Mesodermal cell (in vitro differentiated cells): ENCODE data around the gene BHMT.

Experiments used
- H3K27ac ChIP-seq: 2 replicates; pipeline ENCODE4 v1.7.0; 2013; ENCODE audit warnings: mild to moderate bottlenecking, low read depth, low read length, moderate library complexity; ENCODE audit not compliant: severe bottlenecking
- H3K36me3 ChIP-seq: 2 replicates; pipeline ENCODE4 v1.7.1; 2013; ENCODE audit warnings: mild to moderate bottlenecking, low read length, moderate library complexity; ENCODE audit not compliant: control insufficient read depth, insufficient read depth
- H3K4me1 ChIP-seq: one replicate; pipeline ENCODE4 v1.7.1; 2013; ENCODE audit warnings: mild to moderate bottlenecking, low read length; ENCODE audit not compliant: insufficient read depth, control insufficient read depth, poor library complexity, severe bottlenecking
- H3K4me3 ChIP-seq: 2 replicates; pipeline ENCODE4 v1.7.0; 2013; ENCODE audit warnings: low read length, control low read depth, mild to moderate bottlenecking; ENCODE audit not compliant: insufficient read depth, poor library complexity, severe bottlenecking; ENCODE audit errors: extremely low read depth
- H3K9me3 ChIP-seq: 2 replicates; pipeline ENCODE4 v1.7.1; 2013; ENCODE audit warnings: mild to moderate bottlenecking, low read length, moderate library complexity; ENCODE audit not compliant: control insufficient read depth
- WGBS, 2 experiments: methylation state at CpG; one replicate each; pipeline ENCODE4 v1.1.5; 2013; ENCODE audit warnings: missing lambda C conversion rate in 2 of 2; ENCODE audit not compliant: insufficient coverage in 2 of 2; 5-methylcytosine and 5-hydroxymethylcytosine counted together

BHMT gene

GRCh38 chr5:79086116-79086515, 25.5 kb upstream of the BHMT start:
- Histone ChIP-seq H3K36me3 (no peaks in the 10 kb centered on the region), H3K9me3 (no peaks in the 10 kb centered on the region), H3K4me1 (peaks cover 3% of the 10 kb centered on the region), H3K27ac (no peak overlapping the region), H3K4me3 (no peak overlapping the region)
- 72 to 94% methylated on average over 2 of the region's 2 CpGs for WGBS, 2 experiments

GRCh38 chr5:79088507-79088906, 23.1 kb upstream of the BHMT start:
- Histone ChIP-seq H3K36me3 (no peaks in the 10 kb centered on the region), H3K4me1 (peaks cover 3% of the 10 kb centered on the region), H3K9me3 (no peaks in the 10 kb centered on the region), H3K4me3 (no peak overlapping the region), H3K27ac (no peak overlapping the region)
- 81 to 89% methylated on average over 3 of the region's 4 CpGs for WGBS, 2 experiments

GRCh38 chr5:79091064-79091463, 20.5 kb upstream of the BHMT start:
- H3K4me1 ChIP-seq: peaks cover 2% of the 10 kb centered on the region
- H3K27ac ChIP-seq: no peak overlapping the region
- no peak overlapping the region for H3K4me3 ChIP-seq
- 100% methylated on average over 1 to 2 of the region's 3 CpGs for WGBS, 2 experiments
- no peaks in the 10 kb centered on the region for H3K36me3 ChIP-seq
- no peaks in the 10 kb centered on the region for H3K9me3 ChIP-seq

GRCh38 chr5:79093762-79094161, 17.8 kb upstream of the BHMT start:
- WGBS, 2 experiments: 80 to 100% methylated on average over 2 to 3 of the region's 3 CpGs
- no peak overlapping the region for H3K27ac ChIP-seq
- no peaks in the 10 kb centered on the region for H3K36me3 ChIP-seq
- no peak overlapping the region for H3K4me3 ChIP-seq
- H3K4me1 ChIP-seq: no peaks in the 10 kb centered on the region
- no peaks in the 10 kb centered on the region for H3K9me3 ChIP-seq

- no CpG with 5 or more reads among the region's 2 CpGs for WGBS, 2 experiments
Observed at GRCh38 chr5:79105868-79106267, 5.7 kb upstream of the BHMT start.

GRCh38 chr5:79107020-79107796, 4.4 kb upstream of the BHMT start:
- H3K4me3 ChIP-seq: no peak overlapping the region
- H3K4me1 ChIP-seq: no peaks in the 10 kb centered on the region
- peaks cover under 1% of the 10 kb centered on the region for H3K9me3 ChIP-seq
- 71 to 78% methylated on average over 7 of the region's 7 CpGs for WGBS, 2 experiments
- no peaks in the 10 kb centered on the region for H3K36me3 ChIP-seq
- peak overlapping the region; percentile 55 for H3K27ac ChIP-seq

More at GRCh38 chr5:79105868-79106267, 5.7 kb upstream of the BHMT start:
- no peak overlapping the region for H3K27ac ChIP-seq
- H3K4me1 ChIP-seq: no peaks in the 10 kb centered on the region
- H3K9me3 ChIP-seq: peaks cover 5% of the 10 kb centered on the region
- H3K4me3 ChIP-seq: no peak overlapping the region
- H3K36me3 ChIP-seq: no peaks in the 10 kb centered on the region

- no peaks in the 10 kb centered on the region for H3K36me3 ChIP-seq
- H3K4me3 ChIP-seq: no peak overlapping the region
- no peak overlapping the region for H3K27ac ChIP-seq
- WGBS, 2 experiments: 71 to 88% methylated on average over 1 to 2 of the region's 3 CpGs
- no peaks in the 10 kb centered on the region for H3K4me1 ChIP-seq
- H3K9me3 ChIP-seq: no peaks in the 10 kb centered on the region
Observed at GRCh38 chr5:79108086-79108485, 3.5 kb upstream of the BHMT start.

- no peak overlapping the region for H3K4me3 ChIP-seq
- no peaks in the 10 kb centered on the region for H3K36me3 ChIP-seq
- no peaks in the 10 kb centered on the region for H3K4me1 ChIP-seq
- no peaks in the 10 kb centered on the region for H3K9me3 ChIP-seq
- no peak overlapping the region for H3K27ac ChIP-seq
- 88 to 96% methylated on average over 7 of the region's 8 CpGs for WGBS, 2 experiments
Observed at GRCh38 chr5:79108792-79109191, 2.8 kb upstream of the BHMT start.

- WGBS, 2 experiments: 17 to 33% methylated on average over 5 to 11 of the region's 15 CpGs
- no peak overlapping the region for H3K27ac ChIP-seq
- H3K4me3 ChIP-seq: no peak overlapping the region
- H3K36me3 ChIP-seq: no peaks in the 10 kb centered on the region
- no peaks in the 10 kb centered on the region for H3K9me3 ChIP-seq
- H3K4me1 ChIP-seq: no peaks in the 10 kb centered on the region
Observed at GRCh38 chr5:79109527-79110492, 1.8 kb upstream of the BHMT start.

GRCh38 chr5:79111960-79112702, 522 bp downstream of the BHMT start:
- H3K4me1 ChIP-seq: no peaks in the 10 kb centered on the region
- no peak overlapping the region for H3K4me3 ChIP-seq
- H3K9me3 ChIP-seq: no peaks in the 10 kb centered on the region
- WGBS, 2 experiments: 9 to 12% methylated on average over 25 to 29 of the region's 39 CpGs
- no peak overlapping the region for H3K27ac ChIP-seq
- H3K36me3 ChIP-seq: no peaks in the 10 kb centered on the region
